ENCODE results near the gene LDLR. TPM values are rescaled to one million over a fixed set of nuclear protein-coding genes. Genes with fewer than 3 reads are reported as not detected.
A peak's percentile ranks its signal among the peaks of the same experiment; 100 is the strongest.

The LDLR gene
- polyA plus RNA-seq, 1 experiment, result 49.6 TPM

- DNase-seq (ENCODE audit: low read depth, low spot score), result no peak
Measured at GRCh38 chr19:11151181-11151580, 61.9 kb downstream of the LDLR start.

GRCh38 chr19:11152318-11153062 is 63.2 kb downstream of the LDLR start:
- TF ChIP-seq CTCF (IDR thresholded peaks at IDR 0.05; ENCODE audit: low read depth, low read length), result no peak
- POLR2A ChIA-PET, result interaction anchor here (0.5 to 1.5 kb wide), 3 partner anchors 9 to 1794 kb away, joined by 4 to 12 read pairs (median 5); partner anchors contain the start of gene ICAM5
- H3K27ac ChIP-seq (ENCODE audit: low read depth, low read length), result peak overlapping the region; percentile 68

More at GRCh38 chr19:11151181-11151580, 61.9 kb downstream of the LDLR start:
- POLR2A ChIA-PET, result interaction anchor here (0.9 kb wide), 1 partner anchor 23 kb away, joined by 9 read pairs; no protein-coding TSS in a partner anchor
- TF ChIP-seq CTCF (IDR thresholded peaks at IDR 0.05; ENCODE audit: low read depth, low read length), result no peak
- Histone ChIP-seq H3K27me3 (ENCODE audit: control insufficient read depth, insufficient read depth, low read length) (no peaks in the 10 kb centered on the region), H3K9me3 (ENCODE audit: control insufficient read depth, insufficient read depth, low read length) (no peaks in the 10 kb centered on the region), H3K4me3 (ENCODE audit: low read depth, low read length) (no peak overlapping the region), H3K27ac (ENCODE audit: low read depth, low read length) (peak overlapping the region; percentile 39)
- CTCF ChIA-PET, result no interaction called here

GRCh38 chr19:11154683-11155047 is 65.4 kb downstream of the LDLR start:
- no peak for DNase-seq (ENCODE audit: low read depth, low spot score)
- CTCF ChIA-PET, result interaction anchor here (1.0 kb wide), 1 partner anchor 51 kb away, joined by 3 read pairs; no protein-coding TSS in a partner anchor
- H3K27ac ChIP-seq (ENCODE audit: low read depth, low read length), result no peak overlapping the region
- H3K4me3 ChIP-seq (ENCODE audit: low read depth, low read length), result peak overlapping the region; percentile 92
- POLR2A ChIA-PET, result interaction anchor here (0.6 kb wide), 1 partner anchor 8 kb away, joined by 5 read pairs; no protein-coding TSS in a partner anchor
- no peak for TF ChIP-seq CTCF (IDR thresholded peaks at IDR 0.05; ENCODE audit: low read depth, low read length)
- H3K27me3 ChIP-seq (ENCODE audit: control insufficient read depth, insufficient read depth, low read length), result no peaks in the 10 kb centered on the region
- H3K9me3 ChIP-seq (ENCODE audit: control insufficient read depth, insufficient read depth, low read length), result no peaks in the 10 kb centered on the region

More at GRCh38 chr19:11152318-11153062, 63.2 kb downstream of the LDLR start:
- no peaks in the 10 kb centered on the region for H3K9me3 ChIP-seq (ENCODE audit: control insufficient read depth, insufficient read depth, low read length)
- no peak overlapping the region for H3K4me3 ChIP-seq (ENCODE audit: low read depth, low read length)
- CTCF ChIA-PET, result interaction anchor here (0.6 kb wide), 1 partner anchor 30 kb away, joined by 3 read pairs; no protein-coding TSS in a partner anchor
- H3K27me3 ChIP-seq (ENCODE audit: control insufficient read depth, insufficient read depth, low read length), result no peaks in the 10 kb centered on the region
- DNase-seq (ENCODE audit: low read depth, low spot score), result no peak

- ChIA-PET POLR2A (interaction anchor here (0.7 to 1.2 kb wide), 3 partner anchors 9 to 214 kb away, joined by 3 to 9 read pairs (median 6); no protein-coding TSS in a partner anchor), CTCF (interaction anchor here (2.2 kb wide), 1 partner anchor 29 kb away, joined by 10 read pairs; no protein-coding TSS in a partner anchor)
- TF ChIP-seq CTCF (IDR thresholded peaks at IDR 0.05; ENCODE audit: low read depth, low read length), result no peak
- peak; percentile 98 for DNase-seq (ENCODE audit: low read depth, low spot score)
- peak within 1 kb of the TSS; percentile 11 for H3K27ac ChIP-seq (ENCODE audit: low read depth, low read length)
- no peaks in the 10 kb centered on the region for H3K27me3 ChIP-seq (ENCODE audit: control insufficient read depth, insufficient read depth, low read length)
- H3K9me3 ChIP-seq (ENCODE audit: control insufficient read depth, insufficient read depth, low read length), result peaks cover under 1% of the 10 kb centered on the region; the same call in 1 of the 2 replicates
- H3K4me3 ChIP-seq (ENCODE audit: low read depth, low read length), result peak within 1 kb of the TSS; percentile 92
Measured at GRCh38 chr19:11155373-11156120, 66.3 kb downstream of the LDLR start, which contains the start of gene SPC24. Gene SPC24 (minus strand): TSS chr19:11155782. CDS start chr19:11155776, 6 bp downstream.
